T-helper 1 cell treated with Interleukin-12 subunit alpha and Interleukin-12 subunit beta and Interleukin-4 antibody, amounts not matched to agents 30 ng/mL and 1 ng/mL, for 36 hours (primary cell): Measurements from ENCODE around the gene GOSR2. TPM values are rescaled to one million over a fixed set of nuclear protein-coding genes. Genes with fewer than 3 reads are reported as not detected.

ENCODE experiments used
- intact Hi-C: fragments of 100-400 bp; cut with micrococcal nuclease; formaldehyde crosslinking; loops from one replicate; pipeline ENCODE4 v1.15.1; 2024
- total RNA-seq: library from RNA; stranded (reverse); gene quantifications from 2 replicates; pipeline ENCODE4 v1.2.3, GENCODE V29; 2022

Gene GOSR2
- total RNA-seq, result 64.8 and 67.1 TPM in 2 replicates

- intact Hi-C loops, result loop anchor here (1.0 to 5.0 kb wide), 6 partner anchors 18 to 728 kb away; partner anchors contain the start of genes CDC27 and EFCAB13
Measured at GRCh38 chr17:46922804-46923635, at the start of gene GOSR2. GOSR2 (plus strand) TSS chr17:46923160; CDS start chr17:46923193, 33 bp downstream.

GRCh38 chr17:46873941-46874645, 48.9 kb upstream of the GOSR2 start:
- intact Hi-C loops, result no loop called here

- intact Hi-C loops, result no loop called here
Measured at GRCh38 chr17:46874906-46875305, 48.1 kb upstream of the GOSR2 start.

- intact Hi-C loops, result no loop called here
Measured at GRCh38 chr17:46875849-46876352, 47.1 kb upstream of the GOSR2 start.

- intact Hi-C loops, result no loop called here
Measured at GRCh38 chr17:46876353-46876887, 46.5 kb upstream of the GOSR2 start.

DNA sequence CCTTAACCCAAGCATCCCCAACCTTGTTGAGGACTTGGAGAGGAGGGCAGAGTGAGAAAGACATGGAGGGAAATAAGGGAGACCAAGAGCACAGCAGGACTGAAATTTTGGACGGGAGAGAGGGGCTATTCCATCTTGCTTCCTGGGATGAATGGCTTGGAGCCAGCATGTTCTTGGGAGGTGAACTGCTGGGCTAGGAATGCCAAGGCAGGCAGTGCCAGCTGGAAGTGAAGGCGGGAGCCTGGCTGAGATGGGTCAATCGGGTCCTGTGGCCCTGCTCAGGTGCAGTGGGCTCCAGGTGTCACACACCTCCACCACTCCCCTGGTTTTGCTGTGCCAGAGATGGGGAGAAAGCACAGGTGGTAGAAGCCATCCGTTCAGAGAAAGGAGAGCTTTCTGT, 46.0 kb upstream of the GOSR2 start:
- intact Hi-C loops, result no loop called here

DNA sequence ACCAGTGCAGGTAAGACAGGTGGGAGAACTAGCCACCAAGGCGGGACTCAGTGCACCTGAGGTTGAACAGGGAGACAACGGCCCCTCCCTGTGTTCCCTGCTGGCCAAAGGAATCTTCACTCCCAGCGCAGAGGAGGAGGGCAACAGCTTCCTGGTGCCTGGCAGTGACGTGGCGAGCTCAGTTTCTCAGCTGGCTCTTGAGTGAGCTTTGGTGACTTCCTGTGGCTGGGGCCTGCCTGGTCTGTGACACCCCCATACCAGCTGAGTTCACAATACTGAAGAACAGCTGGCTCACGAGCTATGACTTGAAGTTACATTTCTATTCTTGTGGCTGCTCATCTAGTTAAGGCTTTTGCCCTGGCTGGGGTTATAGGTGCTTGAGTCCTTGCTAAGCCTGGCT, 45.5 kb upstream of the GOSR2 start:
- intact Hi-C loops, result no loop called here

DNA sequence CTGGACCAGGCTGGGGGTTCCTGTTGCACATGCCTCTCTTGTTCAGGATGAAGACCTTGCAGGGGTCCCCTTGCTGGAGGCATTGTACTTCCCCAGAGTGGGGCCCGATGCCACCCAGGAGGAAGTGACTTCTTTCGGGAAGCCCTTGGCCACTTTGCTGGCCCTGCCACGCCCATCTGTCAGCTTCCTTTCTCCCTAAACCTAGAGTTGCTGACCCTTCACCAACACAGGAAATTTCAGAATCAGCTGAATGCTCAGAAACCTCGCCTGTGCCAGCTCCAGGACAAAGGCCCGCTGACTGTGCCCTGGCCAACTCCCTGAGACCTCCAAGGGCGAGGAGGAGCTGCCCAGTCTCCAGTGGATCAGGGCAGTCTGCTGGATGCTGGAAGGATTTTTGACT, 44.9 kb upstream of the GOSR2 start:
- intact Hi-C loops, result no loop called here

GRCh38 chr17:46879101-46879500, 43.9 kb upstream of the GOSR2 start:
- intact Hi-C loops, result no loop called here

DNA sequence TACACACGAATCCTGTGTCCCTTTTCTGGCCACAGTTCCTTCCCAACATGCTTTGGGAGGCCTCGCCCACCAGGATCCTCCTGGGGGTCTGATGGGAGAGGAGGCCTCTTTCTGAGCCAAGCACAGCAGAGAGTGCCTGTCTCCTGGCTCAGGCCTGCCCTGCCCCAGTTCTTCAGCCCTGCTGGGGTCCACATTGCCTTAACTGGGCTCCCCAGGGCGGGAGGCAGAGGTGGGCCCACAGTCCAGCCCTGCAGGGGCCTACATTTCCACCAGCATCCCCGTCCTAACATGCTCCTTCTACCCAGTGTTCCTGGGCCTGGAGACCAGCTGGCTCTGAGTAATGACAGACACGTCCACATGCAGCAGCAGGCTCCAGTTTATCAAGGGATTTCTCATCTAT, 41.9 kb upstream of the GOSR2 start:
- intact Hi-C loops, result no loop called here

DNA sequence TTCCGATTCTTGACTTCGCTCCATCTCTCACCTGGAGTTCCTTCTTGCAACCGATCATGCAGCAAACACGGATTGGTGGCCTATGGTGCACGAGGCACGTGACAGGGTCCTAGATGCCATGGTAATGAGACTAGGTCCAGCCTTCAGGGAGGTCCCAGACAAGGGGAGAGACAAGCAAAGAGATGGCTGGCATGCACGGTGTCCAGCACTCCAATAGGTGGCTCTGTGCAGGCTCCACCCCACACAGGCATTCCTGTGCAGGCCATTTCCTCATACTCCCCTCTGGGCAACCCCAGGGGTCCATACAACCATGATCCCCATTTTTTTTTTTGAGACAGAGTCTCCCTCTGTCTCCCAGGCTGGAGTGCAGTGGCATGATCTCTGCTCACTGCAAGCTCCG, 40.3 kb upstream of the GOSR2 start:
- intact Hi-C loops, result no loop called here

DNA sequence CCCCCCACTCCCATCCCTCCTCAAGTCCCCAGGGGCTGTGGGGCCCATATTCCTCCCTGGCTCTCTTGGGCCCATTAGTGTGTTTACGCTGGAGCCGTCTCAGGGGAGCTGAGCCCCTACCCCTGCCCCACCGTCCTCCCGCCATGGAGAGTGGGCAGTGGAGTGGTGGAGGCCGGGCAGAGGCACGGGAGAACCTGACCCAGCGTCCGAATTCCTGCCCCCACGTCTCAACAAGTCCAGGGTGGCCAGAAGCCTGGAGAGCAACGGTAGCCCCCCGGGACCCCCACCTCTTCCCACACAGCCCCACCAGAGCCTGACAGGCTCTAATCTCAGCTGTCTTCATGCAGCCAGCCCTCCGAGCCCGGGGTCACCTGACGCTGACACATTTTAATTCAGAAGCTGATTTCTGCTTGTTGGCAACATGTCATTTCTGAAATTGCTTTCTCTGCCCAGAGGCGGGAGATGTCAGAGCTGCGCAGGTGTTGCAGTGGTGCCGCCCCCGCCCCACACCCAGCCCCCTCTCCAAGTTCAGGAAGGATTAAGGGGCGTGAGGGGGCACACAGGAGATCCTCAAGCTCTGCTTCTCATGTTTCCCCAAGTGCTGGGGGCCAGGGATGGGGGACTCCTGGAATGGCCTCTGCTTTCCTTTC, 39.0 kb upstream of the GOSR2 start:
- intact Hi-C loops, result no loop called here

DNA sequence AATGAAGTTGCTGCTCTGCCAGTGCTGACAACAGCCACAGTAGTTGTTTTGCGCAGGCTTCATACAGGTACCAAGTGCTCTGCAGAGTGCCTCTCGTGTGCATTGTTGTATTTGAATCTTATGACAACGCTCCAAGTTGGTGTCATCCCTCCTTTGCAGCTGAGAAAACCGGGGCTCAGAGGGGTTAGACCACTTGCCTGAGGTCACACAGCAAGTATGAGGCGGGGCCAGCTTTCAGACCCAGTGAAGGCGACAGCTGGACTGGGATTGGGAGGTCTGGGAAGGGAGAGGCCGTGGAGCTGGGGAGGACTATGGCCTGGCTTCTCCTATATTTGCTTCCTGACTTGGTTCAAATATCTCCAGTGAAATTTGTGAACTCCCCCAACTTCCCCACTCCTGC, 38.4 kb upstream of the GOSR2 start:
- intact Hi-C loops, result no loop called here

GRCh38 chr17:46885415-46886309, 37.3 kb upstream of the GOSR2 start:
- intact Hi-C loops, result no loop called here

GRCh38 chr17:46886310-46886663, 36.7 kb upstream of the GOSR2 start:
- intact Hi-C loops, result no loop called here

- intact Hi-C loops, result no loop called here
Measured at GRCh38 chr17:46887717-46888116, 35.2 kb upstream of the GOSR2 start.

- intact Hi-C loops, result no loop called here
Measured at GRCh38 chr17:46888727-46889126, 34.2 kb upstream of the GOSR2 start.

- intact Hi-C loops, result no loop called here
Measured at GRCh38 chr17:46889519-46889918, 33.4 kb upstream of the GOSR2 start.

GRCh38 chr17:46889992-46890564, 32.9 kb upstream of the GOSR2 start:
- intact Hi-C loops, result no loop called here

- intact Hi-C loops, result no loop called here
Measured at GRCh38 chr17:46890638-46891037, 32.3 kb upstream of the GOSR2 start.
